Non-pigmented ciliary epithelial cell (primary cell): ENCODE data around the gene MMP3.
"Not testable (repeated sequence)": the region's sequence is repeated elsewhere in the genome, so short reads cannot be mapped to it uniquely, and the experiment has no call there.

ENCODE experiments used
- DNase-seq: peaks from one replicate; pipeline ENCODE4 v3.0.0-alpha.2; 2010; ENCODE audit warnings: low read depth

Gene MMP3

GRCh38 chr11:102843489-102843888 is at the start of gene MMP3:
TSS of gene MMP3 (minus strand) at chr11:102843609. CDS start at chr11:102843546, 63 bp downstream.
- no peak for DNase-seq

- no peak for DNase-seq
These were observed 48.3 kb upstream of the MMP3 start for GRCh38 chr11:102891736-102892135.

GRCh38 chr11:102886999-102887398 is 43.6 kb upstream of the MMP3 start:
- no peak for DNase-seq

- no peak for DNase-seq
These were observed 39.7 kb upstream of the MMP3 start for GRCh38 chr11:102883141-102883540.

- no peak for DNase-seq
These were observed 39.1 kb upstream of the MMP3 start for GRCh38 chr11:102882389-102883024.

- DNase-seq = no peak
These were observed 36.4 kb upstream of the MMP3 start for GRCh38 chr11:102879801-102880200.

- no peak for DNase-seq
These were observed 35.2 kb upstream of the MMP3 start for GRCh38 chr11:102878595-102878994.

- no peak for DNase-seq
These were observed 31.4 kb upstream of the MMP3 start, which contains the start of gene MMP12 for GRCh38 chr11:102874852-102875251. TSS of gene MMP12 (minus strand) at chr11:102874982. CDS start at chr11:102874937, 45 bp downstream.

GRCh38 chr11:102869354-102869964 is 26.1 kb upstream of the MMP3 start:
- DNase-seq = not testable (repeated sequence)

- no peak for DNase-seq
These were observed 24.9 kb upstream of the MMP3 start for GRCh38 chr11:102868339-102868738.

GRCh38 chr11:102864724-102865123 is 21.3 kb upstream of the MMP3 start:
- DNase-seq = no peak

- DNase-seq = no peak
These were observed 10.5 kb upstream of the MMP3 start for GRCh38 chr11:102853956-102854355.

- no peak for DNase-seq
These were observed 9.6 kb upstream of the MMP3 start for GRCh38 chr11:102853055-102853454.

GRCh38 chr11:102850973-102851745 is 7.8 kb upstream of the MMP3 start:
- DNase-seq = peak; percentile 71

GRCh38 chr11:102849311-102849710 is 5.9 kb upstream of the MMP3 start:
- no peak for DNase-seq

GRCh38 chr11:102846292-102846691 is 2.9 kb upstream of the MMP3 start:
- no peak for DNase-seq

GRCh38 chr11:102842930-102843329 is 479 bp downstream of the MMP3 start:
- no peak for DNase-seq

GRCh38 chr11:102840018-102840417 is 3.4 kb downstream of the MMP3 start:
- DNase-seq = no peak

GRCh38 chr11:102837646-102838045 is 5.8 kb downstream of the MMP3 start:
- no peak for DNase-seq

GRCh38 chr11:102837156-102837555 is 6.3 kb downstream of the MMP3 start:
- no peak for DNase-seq

- peak; percentile 53 for DNase-seq
These were observed 7.0 kb downstream of the MMP3 start for GRCh38 chr11:102836290-102836875.

- no peak for DNase-seq
These were observed 9.7 kb downstream of the MMP3 start for GRCh38 chr11:102833731-102834130.

GRCh38 chr11:102832612-102833011 is 10.8 kb downstream of the MMP3 start:
- DNase-seq = no peak
